HepG2 (cell line): ENCODE data around the gene HOXA5.

Source experiments
- CHD4 ChIP-seq: fragments of 200-600 bp; sonication (generic); IDR thresholded peaks from 2 replicates; pipeline ENCODE4 v1.7.0; 2017; ENCODE audit warnings: mild to moderate bottlenecking, low read length, borderline replicate concordance
- FOSL1 ChIP-seq: sonication (generic); formaldehyde crosslinking; IDR thresholded peaks from 2 replicates; pipeline ENCODE4 v1.9.0; 2021; ENCODE audit warnings: missing genetic modification reagents, borderline replicate concordance
- MXI1 ChIP-seq: IDR thresholded peaks from 3 replicates; pipeline ENCODE4 v1.6.1; 2012; ENCODE audit warnings: low read depth, low read length, inconsistent platforms, borderline replicate concordance
- NR2C2 ChIP-seq: sonication (generic); formaldehyde crosslinking; IDR thresholded peaks from 2 replicates; pipeline ENCODE4 v1.4.0; 2020; ENCODE audit warnings: missing genetic modification reagents, mild to moderate bottlenecking, moderate library complexity, borderline replicate concordance
- POLR2AphosphoS2 ChIP-seq: IDR thresholded peaks from 2 replicates; pipeline ENCODE4 v1.6.1; 2011; ENCODE audit warnings: low read depth, low read length, improper control_type of control experiment
- TCF7 ChIP-seq: sonication (generic); IDR thresholded peaks from 2 replicates; pipeline ENCODE4 v1.6.1; 2016; ENCODE audit warnings: antibody characterized with exemption, low read depth
- ZBTB34 ChIP-seq: sonication (generic); formaldehyde crosslinking; IDR thresholded peaks from 2 replicates; pipeline ENCODE4 v1.8.0; 2022; ENCODE audit warnings: mild to moderate bottlenecking, missing genetic modification reagents
- ZNF609 ChIP-seq: sonication (generic); formaldehyde crosslinking; IDR thresholded peaks from 2 replicates; pipeline ENCODE4 v1.4.0; 2020; ENCODE audit warnings: mild to moderate bottlenecking, missing genetic modification reagents, borderline replicate concordance
- ZNF724P ChIP-seq: sonication (generic); formaldehyde crosslinking; IDR thresholded peaks from 2 replicates; pipeline ENCODE4 v1.8.0; 2022; ENCODE audit warnings: missing genetic modification reagents, borderline replicate concordance

- TF ChIP-seq ZNF724P (CRISPR knock-in tag) (no peak), TCF7 (no peak), ZNF609 (CRISPR knock-in tag) (no peak), ZBTB34 (CRISPR knock-in tag) (no peak), POLR2AphosphoS2 (no peak), FOSL1 (CRISPR knock-in tag) (no peak), NR2C2 (no peak), MXI1 (no peak), CHD4 (no peak)
Measured at GRCh38 chr7:27167916-27168264, 24.4 kb upstream of the HOXA5 start.
